Osteoblast (primary cell): Measurements from ENCODE around the gene SHISAL1. TPM values are rescaled to one million over a fixed set of nuclear protein-coding genes. Genes with fewer than 3 reads are reported as not detected.

Experiments used
- DNase-seq: peaks from one replicate; pipeline ENCODE4 v3.0.0; 2011; ENCODE audit warnings: low spot score, mixed read lengths; ENCODE audit not compliant: insufficient read length; ENCODE audit errors: missing footprints
- H2AFZ ChIP-seq: 2 replicates; pipeline ENCODE4 v1.6.0; 2011; ENCODE audit warnings: mild to moderate bottlenecking, low read length
- H3K27ac ChIP-seq: 2 replicates; pipeline ENCODE4 v1.5.1; 2011; ENCODE audit warnings: mild to moderate bottlenecking, low read depth, low read length, moderate library complexity
- H3K27me3 ChIP-seq: 2 replicates; pipeline ENCODE4 v1.6.0; 2012; ENCODE audit warnings: mild to moderate bottlenecking, control low read depth, inconsistent platforms, low read length, moderate library complexity; ENCODE audit not compliant: insufficient read depth
- H3K36me3 ChIP-seq: 2 replicates; pipeline ENCODE4 v1.5.1; 2011; ENCODE audit warnings: mild to moderate bottlenecking, low read length, control low read depth, moderate library complexity; ENCODE audit not compliant: insufficient read depth
- H3K4me1 ChIP-seq: 2 replicates; pipeline ENCODE4 v1.5.1; 2011; ENCODE audit warnings: mild to moderate bottlenecking, low read length, control low read depth, moderate library complexity; ENCODE audit not compliant: insufficient read depth
- H3K4me2 ChIP-seq: 2 replicates; pipeline ENCODE4 v1.6.0; 2011; ENCODE audit warnings: mild to moderate bottlenecking, low read length; ENCODE audit not compliant: insufficient read depth
- H3K4me3 ChIP-seq: fragments of 200-600 bp; sonication (generic); 3 replicates; pipeline ENCODE4 v1.5.1; 2012; ENCODE audit warnings: mild to moderate bottlenecking, low read length, inconsistent platforms; ENCODE audit not compliant: insufficient read depth
- H3K79me2 ChIP-seq: 2 replicates; pipeline ENCODE4 v1.6.0; 2012; ENCODE audit warnings: mild to moderate bottlenecking, low read length, control low read depth, inconsistent platforms; ENCODE audit not compliant: insufficient read depth
- H3K9me3 ChIP-seq: 2 replicates; pipeline ENCODE4 v1.5.1; 2011; ENCODE audit warnings: low read depth, low read length, control low read depth
- H4K20me1 ChIP-seq: 2 replicates; pipeline ENCODE4 v1.6.0; 2012; ENCODE audit warnings: mild to moderate bottlenecking, low read length, control low read depth; ENCODE audit not compliant: insufficient read depth
- total RNA-seq: library from RNA; depleted of rRNA; stranded (reverse); fragments of >200 nt; gene quantifications from 2 replicates; pipeline ENCODE4 v1.2.3, GENCODE V29; 2012
- TF ChIP-seq, protein P1 (sequence below): IDR thresholded peaks from 2 replicates; pipeline ENCODE4 v1.5.1; 2011; ENCODE audit warnings: mild to moderate bottlenecking, low read depth, low read length, moderate library complexity; ENCODE audit errors: extremely low read depth

The SHISAL1 gene
- total RNA-seq, 1 donor: 52.5 TPM

DNA sequence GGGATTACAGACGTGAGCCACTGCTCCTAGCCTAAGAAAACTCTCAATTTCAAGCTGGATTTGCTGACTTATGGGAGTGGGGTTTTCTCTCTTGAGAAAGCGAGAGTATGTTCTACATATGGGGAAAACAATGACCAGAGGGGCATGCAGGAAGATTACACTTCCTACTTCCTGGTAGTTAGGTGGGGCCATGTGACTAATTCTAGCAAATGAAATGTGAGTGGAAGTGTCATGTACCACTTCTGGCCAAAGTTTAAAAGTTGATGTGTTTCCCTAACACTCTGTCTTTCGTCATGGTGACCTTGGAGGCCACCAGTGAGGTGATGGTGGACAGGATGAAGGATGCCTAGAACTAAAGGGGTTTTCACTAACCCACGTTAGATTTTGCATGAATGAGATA lies 81.5 kb downstream of the SHISAL1 start:
- H3K4me3 ChIP-seq: no peak overlapping the region
- H2AFZ ChIP-seq: no peak overlapping the region
- H3K27ac ChIP-seq: no peak overlapping the region
- no peaks in the 10 kb centered on the region for H4K20me1 ChIP-seq
- H3K36me3 ChIP-seq: no peaks in the 10 kb centered on the region
- TF ChIP-seq, protein P1, sequence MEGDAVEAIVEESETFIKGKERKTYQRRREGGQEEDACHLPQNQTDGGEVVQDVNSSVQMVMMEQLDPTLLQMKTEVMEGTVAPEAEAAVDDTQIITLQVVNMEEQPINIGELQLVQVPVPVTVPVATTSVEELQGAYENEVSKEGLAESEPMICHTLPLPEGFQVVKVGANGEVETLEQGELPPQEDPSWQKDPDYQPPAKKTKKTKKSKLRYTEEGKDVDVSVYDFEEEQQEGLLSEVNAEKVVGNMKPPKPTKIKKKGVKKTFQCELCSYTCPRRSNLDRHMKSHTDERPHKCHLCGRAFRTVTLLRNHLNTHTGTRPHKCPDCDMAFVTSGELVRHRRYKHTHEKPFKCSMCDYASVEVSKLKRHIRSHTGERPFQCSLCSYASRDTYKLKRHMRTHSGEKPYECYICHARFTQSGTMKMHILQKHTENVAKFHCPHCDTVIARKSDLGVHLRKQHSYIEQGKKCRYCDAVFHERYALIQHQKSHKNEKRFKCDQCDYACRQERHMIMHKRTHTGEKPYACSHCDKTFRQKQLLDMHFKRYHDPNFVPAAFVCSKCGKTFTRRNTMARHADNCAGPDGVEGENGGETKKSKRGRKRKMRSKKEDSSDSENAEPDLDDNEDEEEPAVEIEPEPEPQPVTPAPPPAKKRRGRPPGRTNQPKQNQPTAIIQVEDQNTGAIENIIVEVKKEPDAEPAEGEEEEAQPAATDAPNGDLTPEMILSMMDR: no peak
- H3K4me1 ChIP-seq: no peaks in the 10 kb centered on the region
- H3K27me3 ChIP-seq: no peaks in the 10 kb centered on the region
- H3K4me2 ChIP-seq: no peak overlapping the region
- H3K9me3 ChIP-seq: peaks cover 5% of the 10 kb centered on the region
- H3K79me2 ChIP-seq: no peaks in the 10 kb centered on the region
- DNase-seq: no peak

DNA sequence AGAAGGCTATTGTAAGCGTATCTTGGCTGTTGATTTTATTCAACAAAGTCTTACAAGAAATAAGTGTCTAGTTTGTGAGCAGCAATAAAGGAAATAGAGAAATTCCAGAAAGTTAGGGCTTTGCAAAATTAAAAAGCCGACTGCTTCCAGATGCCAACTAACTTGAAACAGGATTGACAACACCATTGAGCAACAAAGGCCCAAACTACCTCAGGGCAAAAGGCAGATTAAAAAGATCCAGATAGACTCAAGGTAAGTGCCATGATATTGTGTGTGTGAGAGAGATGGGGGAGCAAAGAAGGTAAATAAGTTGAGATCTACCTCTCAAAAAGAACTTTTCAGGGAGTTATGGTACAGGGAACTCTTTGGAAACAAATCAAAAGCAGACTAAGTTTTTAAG lies 82.9 kb downstream of the SHISAL1 start:
- Histone ChIP-seq H3K79me2 (no peaks in the 10 kb centered on the region), H3K9me3 (peaks cover 5% of the 10 kb centered on the region), H4K20me1 (no peaks in the 10 kb centered on the region), H3K4me2 (no peak overlapping the region), H3K27me3 (peaks cover 8% of the 10 kb centered on the region), H3K4me1 (no peaks in the 10 kb centered on the region), H3K36me3 (no peaks in the 10 kb centered on the region), H3K4me3 (no peak overlapping the region), H2AFZ (no peak overlapping the region), H3K27ac (no peak overlapping the region)
- TF ChIP-seq, protein P1: no peak
- DNase-seq: no peak

DNA sequence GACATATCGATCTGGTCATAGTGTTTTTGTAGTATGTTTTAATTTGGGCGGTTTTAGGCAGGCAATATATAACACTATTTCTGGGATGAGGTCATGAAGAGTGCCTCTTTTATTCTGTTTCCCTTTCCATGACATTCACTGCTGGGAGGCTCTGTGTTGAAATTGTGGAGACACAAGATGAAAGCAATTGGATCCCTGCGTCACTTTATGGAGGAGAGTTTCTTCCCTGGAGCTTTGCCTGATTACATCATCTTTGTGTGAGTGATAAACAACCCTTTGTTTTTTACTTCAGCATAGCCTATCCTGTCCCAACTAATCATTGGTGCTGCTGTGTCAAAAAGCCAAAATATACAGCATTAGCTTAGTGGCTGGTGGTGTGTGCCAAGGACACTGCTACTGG lies 83.4 kb downstream of the SHISAL1 start:
- H3K4me2 ChIP-seq: no peak overlapping the region
- TF ChIP-seq, protein P1: no peak
- no peak overlapping the region for H2AFZ ChIP-seq
- no peaks in the 10 kb centered on the region for H3K79me2 ChIP-seq
- no peak overlapping the region for H3K27ac ChIP-seq
- H3K36me3 ChIP-seq: no peaks in the 10 kb centered on the region
- H3K27me3 ChIP-seq: peaks cover 8% of the 10 kb centered on the region
- no peaks in the 10 kb centered on the region for H4K20me1 ChIP-seq
- no peaks in the 10 kb centered on the region for H3K4me1 ChIP-seq
- no peak for DNase-seq
- H3K9me3 ChIP-seq: peaks cover 5% of the 10 kb centered on the region
- H3K4me3 ChIP-seq: no peak overlapping the region

DNA sequence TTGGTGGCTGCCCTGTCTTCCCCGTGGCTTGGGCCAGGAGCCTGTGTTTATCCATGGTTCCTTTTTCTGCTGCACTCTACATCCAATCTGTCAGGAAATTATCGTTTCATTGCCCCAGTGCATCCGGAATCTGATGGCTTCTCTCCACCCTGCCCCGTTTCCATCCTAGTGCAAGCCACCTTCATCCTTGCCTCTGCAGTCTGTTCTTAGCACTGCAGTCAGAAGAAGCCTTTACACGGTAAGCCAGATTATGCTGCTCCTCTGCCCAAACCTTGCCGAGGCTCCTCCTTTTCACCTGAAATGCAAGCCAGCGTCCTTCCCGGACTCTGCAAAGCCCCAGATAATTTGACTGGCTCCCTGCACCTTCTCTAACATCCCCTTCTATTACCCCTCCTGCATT lies 86.9 kb downstream of the SHISAL1 start:
- H3K27me3 ChIP-seq: peaks cover 8% of the 10 kb centered on the region
- DNase-seq: no peak
- H3K4me2 ChIP-seq: no peak overlapping the region
- H3K9me3 ChIP-seq: peaks cover 5% of the 10 kb centered on the region
- H3K4me3 ChIP-seq: no peak overlapping the region
- H3K79me2 ChIP-seq: no peaks in the 10 kb centered on the region
- no peaks in the 10 kb centered on the region for H3K4me1 ChIP-seq
- TF ChIP-seq, protein P1: no peak
- no peaks in the 10 kb centered on the region for H4K20me1 ChIP-seq
- no peaks in the 10 kb centered on the region for H3K36me3 ChIP-seq
- H2AFZ ChIP-seq: no peak overlapping the region
- H3K27ac ChIP-seq: no peak overlapping the region
